GM23248 (cell line): ENCODE measurements around the gene ATXN7L1.

ENCODE experiments used
- EZH2 ChIP-seq: fragments of 200-600 bp; sonication (generic); IDR thresholded peaks from 2 replicates; pipeline ENCODE4 v1.6.1; 2018; ENCODE audit warnings: antibody characterized with exemption, mild to moderate bottlenecking; ENCODE audit not compliant: insufficient read depth, poor library complexity, severe bottlenecking
- EZH2phosphoT487 ChIP-seq: fragments of 200-600 bp; sonication (generic); IDR thresholded peaks from 2 replicates; pipeline ENCODE4 v1.6.1; 2018; ENCODE audit warnings: antibody characterized with exemption, moderate library complexity, mild to moderate bottlenecking, low read depth; ENCODE audit not compliant: insufficient read depth

DNA sequence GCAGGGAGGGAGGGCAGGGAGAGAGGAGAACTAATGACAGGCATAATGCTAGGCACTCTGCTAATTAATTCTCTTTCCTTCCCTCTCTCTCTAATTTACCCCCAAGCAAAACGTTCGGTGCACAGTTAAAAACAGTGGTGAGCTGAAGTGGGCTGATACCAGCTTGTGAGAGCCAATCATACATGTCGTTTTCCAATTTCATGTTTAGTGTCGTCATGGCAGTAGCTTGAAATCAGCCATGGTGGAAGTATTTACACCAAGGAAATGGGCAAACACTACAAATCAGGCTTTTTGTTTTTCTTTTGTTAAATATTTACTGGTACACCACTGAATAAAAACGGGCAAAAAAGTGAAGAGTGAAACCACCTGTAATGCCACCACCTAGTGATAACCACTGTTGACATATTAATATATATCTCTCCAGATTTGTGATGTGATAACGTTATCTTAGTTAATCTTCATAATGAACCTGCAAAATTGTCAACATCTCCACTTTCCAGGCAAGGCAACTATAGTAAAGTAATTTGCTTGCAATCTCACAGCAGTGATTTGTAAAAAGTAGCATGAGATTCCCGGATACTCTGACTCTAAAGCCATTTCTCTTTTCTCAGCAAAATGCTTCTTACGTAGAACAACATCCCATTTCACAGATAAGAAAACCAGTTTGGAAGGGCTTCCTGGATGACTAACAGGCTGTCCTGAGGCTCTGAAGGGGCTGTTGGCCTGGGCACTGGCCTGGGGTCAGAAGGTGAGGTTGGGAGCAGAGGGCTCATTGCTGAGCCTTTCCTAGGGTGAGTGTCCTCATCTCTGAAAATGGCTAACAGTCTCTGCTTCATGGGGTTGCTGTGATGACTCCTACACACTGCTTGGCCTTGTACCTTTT, 83.7 kb downstream of the ATXN7L1 start:
- TF ChIP-seq EZH2phosphoT487 (no peak), EZH2 (no peak)
